ENCODE data around the gene ZCCHC14.
A peak's percentile ranks its signal among the peaks of the same experiment; 100 is the strongest.
"Not testable (repeated sequence)": the region's sequence is repeated elsewhere in the genome, so short reads cannot be mapped to it uniquely, and the experiment has no call there.

The ZCCHC14 gene

GRCh38 chr16:87390641-87391323 lies 102.0 kb downstream of the ZCCHC14 start:
- H3K4me1 ChIP-seq (ENCODE audit: insufficient read depth, low read length), result peaks cover 42% of the 10 kb centered on the region
- no peaks in the 10 kb centered on the region for H3K36me3 ChIP-seq (ENCODE audit: insufficient read depth, low read length)

GRCh38 chr16:87389914-87390313 lies 102.9 kb downstream of the ZCCHC14 start:
- H3K4me3 ChIP-seq (ENCODE audit: low read depth in 1 of 2, low read length in 2 of 2); H3K27ac ChIP-seq (ENCODE audit: low read depth, low read length); H3K36me3 ChIP-seq (ENCODE audit: insufficient read depth, low read length); H3K27me3 ChIP-seq (ENCODE audit: control insufficient read depth in 1 of 2, insufficient read depth in 2 of 2, low read length in 2 of 2); H3K9me3 ChIP-seq (ENCODE audit: low read length); H3K9ac ChIP-seq (ENCODE audit: low read length): not testable (repeated sequence)
- peaks cover 39% of the 10 kb centered on the region for H3K4me1 ChIP-seq (ENCODE audit: insufficient read depth, low read length)

More at GRCh38 chr16:87390641-87391323, 102.0 kb downstream of the ZCCHC14 start:
- Histone ChIP-seq H3K27me3 (ENCODE audit: control insufficient read depth in 1 of 2, insufficient read depth in 2 of 2, low read length in 2 of 2) (no peaks in the 10 kb centered on the region), H3K9ac (ENCODE audit: low read length) (peak overlapping the region; percentile 41), H3K4me3 (ENCODE audit: low read depth in 1 of 2, low read length in 2 of 2) (peak overlapping the region in 1 of 2 donors; percentile 66), H3K27ac (ENCODE audit: low read depth, low read length) (peak overlapping the region; percentile 97), H3K9me3 (ENCODE audit: low read length) (no peaks in the 10 kb centered on the region)

GRCh38 chr16:87389245-87389644 lies 103.6 kb downstream of the ZCCHC14 start:
- H3K27me3 ChIP-seq (ENCODE audit: control insufficient read depth in 1 of 2, insufficient read depth in 2 of 2, low read length in 2 of 2), result no peaks in the 10 kb centered on the region
- no peak overlapping the region for H3K4me3 ChIP-seq (ENCODE audit: low read depth in 1 of 2, low read length in 2 of 2)
- peaks cover 36% of the 10 kb centered on the region for H3K4me1 ChIP-seq (ENCODE audit: insufficient read depth, low read length)
- no peaks in the 10 kb centered on the region for H3K9me3 ChIP-seq (ENCODE audit: low read length)
- peak overlapping the region; percentile 83 for H3K27ac ChIP-seq (ENCODE audit: low read depth, low read length)
- H3K36me3 ChIP-seq (ENCODE audit: insufficient read depth, low read length), result no peaks in the 10 kb centered on the region
- no peak overlapping the region for H3K9ac ChIP-seq (ENCODE audit: low read length)

GRCh38 chr16:87388818-87389134 lies 104.0 kb downstream of the ZCCHC14 start:
- Histone ChIP-seq H3K4me3 (ENCODE audit: low read depth in 1 of 2, low read length in 2 of 2) (no peak overlapping the region), H3K9ac (ENCODE audit: low read length) (no peak overlapping the region), H3K27ac (ENCODE audit: low read depth, low read length) (peak overlapping the region; percentile 83), H3K27me3 (ENCODE audit: control insufficient read depth in 1 of 2, insufficient read depth in 2 of 2, low read length in 2 of 2) (no peaks in the 10 kb centered on the region), H3K9me3 (ENCODE audit: low read length) (no peaks in the 10 kb centered on the region), H3K4me1 (ENCODE audit: insufficient read depth, low read length) (peaks cover 31% of the 10 kb centered on the region), H3K36me3 (ENCODE audit: insufficient read depth, low read length) (no peaks in the 10 kb centered on the region)

DNA sequence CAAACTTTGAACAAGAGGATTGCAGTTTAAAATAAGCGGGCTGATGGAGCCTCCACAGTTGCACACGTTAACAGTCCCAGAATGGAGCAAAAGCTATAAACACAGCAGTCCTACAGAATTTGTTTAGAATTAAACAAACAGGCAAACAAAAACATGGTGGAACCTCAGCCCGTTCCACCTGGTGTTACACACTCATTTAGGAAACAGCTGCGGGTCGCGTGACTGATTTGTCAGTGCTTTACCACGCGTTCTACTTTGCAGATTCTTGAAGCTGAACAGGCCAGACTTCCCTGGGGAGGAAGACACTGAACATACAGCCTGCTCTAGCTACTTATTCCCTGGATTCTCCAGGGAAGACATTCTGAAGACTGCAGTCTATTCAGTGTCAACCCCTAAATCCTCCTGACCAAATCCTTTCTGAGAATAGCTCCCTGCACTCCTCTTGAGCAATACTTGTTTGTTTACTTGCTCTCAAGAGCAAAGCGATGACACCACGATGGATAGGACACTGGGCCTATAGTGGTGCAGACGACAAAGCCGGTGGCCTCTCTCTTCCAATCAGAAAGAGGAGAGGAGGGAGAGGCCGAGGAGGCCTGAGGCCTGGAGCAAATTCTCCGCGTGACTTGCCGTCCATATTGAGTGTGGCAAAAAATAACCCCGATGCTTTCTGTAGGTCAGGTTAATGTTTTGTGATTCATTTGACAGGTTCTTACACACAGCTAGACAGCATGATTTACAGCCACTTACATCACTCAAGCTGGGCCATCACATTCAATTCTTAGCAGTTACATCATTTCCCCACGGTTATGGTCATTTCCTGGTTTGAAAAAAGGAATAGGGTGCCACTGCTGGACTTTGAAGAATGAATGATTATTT lies 104.6 kb downstream of the ZCCHC14 start:
- H3K9me3 ChIP-seq (ENCODE audit: low read length), result no peaks in the 10 kb centered on the region
- no peaks in the 10 kb centered on the region for H3K27me3 ChIP-seq (ENCODE audit: control insufficient read depth in 1 of 2, insufficient read depth in 2 of 2, low read length in 2 of 2)
- peaks cover 25% of the 10 kb centered on the region for H3K4me1 ChIP-seq (ENCODE audit: insufficient read depth, low read length)
- H3K4me3 ChIP-seq (ENCODE audit: low read depth in 1 of 2, low read length in 2 of 2), result peak overlapping the region; percentile 15 to 28
- peak overlapping the region; percentile 83 for H3K27ac ChIP-seq (ENCODE audit: low read depth, low read length)
- peak overlapping the region; percentile 12 for H3K9ac ChIP-seq (ENCODE audit: low read length)
- H3K36me3 ChIP-seq (ENCODE audit: insufficient read depth, low read length), result no peaks in the 10 kb centered on the region

DNA sequence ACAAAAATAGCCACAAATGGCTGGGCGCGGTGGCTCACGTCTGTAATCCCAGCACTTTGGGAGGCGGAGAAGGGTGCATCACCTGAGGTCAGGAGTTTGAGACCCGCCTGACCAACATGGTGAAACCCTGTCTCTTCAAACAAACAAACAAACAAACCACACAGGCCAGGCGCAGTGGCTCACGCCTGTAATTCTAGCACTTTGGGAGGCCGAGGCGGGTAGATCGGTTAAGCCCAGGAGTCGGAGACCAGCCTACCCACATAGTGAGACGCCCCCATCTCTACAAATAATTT lies 108.0 kb downstream of the ZCCHC14 start:
- not testable (repeated sequence) for H3K9me3 ChIP-seq (ENCODE audit: low read length); H3K36me3 ChIP-seq (ENCODE audit: insufficient read depth, low read length); H3K27me3 ChIP-seq (ENCODE audit: control insufficient read depth in 1 of 2, insufficient read depth in 2 of 2, low read length in 2 of 2)
- peak overlapping the region; percentile 52 to 80 for H3K4me3 ChIP-seq (ENCODE audit: low read depth in 1 of 2, low read length in 2 of 2)
- H3K4me1 ChIP-seq (ENCODE audit: insufficient read depth, low read length), result peaks cover 43% of the 10 kb centered on the region
- H3K27ac ChIP-seq (ENCODE audit: low read depth, low read length), result peak overlapping the region; percentile 92
- peak overlapping the region; percentile 27 for H3K9ac ChIP-seq (ENCODE audit: low read length)

- peak overlapping the region; percentile 92 for H3K27ac ChIP-seq (ENCODE audit: low read depth, low read length)
- no peaks in the 10 kb centered on the region for H3K36me3 ChIP-seq (ENCODE audit: insufficient read depth, low read length)
- peaks cover 46% of the 10 kb centered on the region for H3K4me1 ChIP-seq (ENCODE audit: insufficient read depth, low read length)
- H3K9ac ChIP-seq (ENCODE audit: low read length), result peak overlapping the region; percentile 27
- H3K4me3 ChIP-seq (ENCODE audit: low read depth in 1 of 2, low read length in 2 of 2), result peak overlapping the region; percentile 52 to 80
- H3K27me3 ChIP-seq (ENCODE audit: control insufficient read depth in 1 of 2, insufficient read depth in 2 of 2, low read length in 2 of 2), result no peaks in the 10 kb centered on the region
- no peaks in the 10 kb centered on the region for H3K9me3 ChIP-seq (ENCODE audit: low read length)
These were observed 108.5 kb downstream of the ZCCHC14 start for GRCh38 chr16:87384162-87384874.

- peak within 1 kb of the TSS; percentile 92 for H3K27ac ChIP-seq (ENCODE audit: low read depth, low read length)
- peak within 1 kb of the TSS; percentile 52 to 80 for H3K4me3 ChIP-seq (ENCODE audit: low read depth in 1 of 2, low read length in 2 of 2)
- H3K27me3 ChIP-seq (ENCODE audit: control insufficient read depth in 1 of 2, insufficient read depth in 2 of 2, low read length in 2 of 2), result no peaks in the 10 kb centered on the region
- H3K9me3 ChIP-seq (ENCODE audit: low read length), result no peaks in the 10 kb centered on the region
- H3K36me3 ChIP-seq (ENCODE audit: insufficient read depth, low read length), result no peaks in the 10 kb centered on the region
- H3K4me1 ChIP-seq (ENCODE audit: insufficient read depth, low read length), result peaks cover 46% of the 10 kb centered on the region
- peak within 1 kb of the TSS; percentile 54 for H3K9ac ChIP-seq (ENCODE audit: low read length)
These were observed 109.2 kb downstream of the ZCCHC14 start, which contains the start of gene FBXO31 for GRCh38 chr16:87383505-87384161. Gene FBXO31 (minus strand): TSS chr16:87383776. CDS start chr16:87383744, 32 bp downstream.

DNA sequence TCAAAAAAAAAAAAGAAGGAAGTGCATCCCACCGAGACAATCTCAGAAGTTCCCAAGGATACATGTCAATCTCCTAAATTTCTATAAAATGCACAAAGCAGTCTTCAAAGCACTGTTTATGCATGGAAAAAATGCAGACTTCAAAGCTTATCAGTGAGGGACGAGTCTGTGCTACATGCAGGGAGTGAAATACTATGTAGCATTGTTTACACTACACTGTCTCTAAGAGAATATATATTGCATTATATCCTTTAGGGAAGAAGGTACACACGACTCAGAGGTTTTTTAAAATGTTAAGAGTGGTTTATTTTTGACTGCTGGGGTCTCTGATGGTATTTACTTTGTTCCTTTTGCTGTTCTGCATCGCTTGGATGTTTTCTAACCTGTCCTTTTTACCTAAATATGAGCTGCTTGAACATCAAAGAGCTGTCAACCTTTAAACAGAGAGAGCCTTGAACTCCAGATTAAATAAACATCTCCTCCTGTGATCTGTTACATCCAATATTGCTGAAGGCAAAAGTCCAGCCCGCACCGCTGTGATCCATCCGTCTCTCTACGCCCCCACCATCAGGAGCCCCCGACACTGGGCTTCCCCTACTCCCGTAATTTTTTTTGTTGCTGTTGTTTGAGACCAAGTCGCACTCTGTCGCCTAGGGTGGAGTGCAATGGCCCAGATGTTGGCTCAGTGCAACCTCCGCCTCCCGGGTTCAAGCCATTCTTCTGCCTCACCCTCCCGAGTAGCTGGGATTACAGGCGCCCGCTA lies 110.6 kb downstream of the ZCCHC14 start:
- Histone ChIP-seq H3K27me3 (ENCODE audit: control insufficient read depth in 1 of 2, insufficient read depth in 2 of 2, low read length in 2 of 2) (no peaks in the 10 kb centered on the region), H3K4me3 (ENCODE audit: low read depth in 1 of 2, low read length in 2 of 2) (peak overlapping the region; percentile 49 to 80), H3K27ac (ENCODE audit: low read depth, low read length) (peak overlapping the region; percentile 92), H3K36me3 (ENCODE audit: insufficient read depth, low read length) (no peaks in the 10 kb centered on the region), H3K4me1 (ENCODE audit: insufficient read depth, low read length) (peaks cover 36% of the 10 kb centered on the region), H3K9me3 (ENCODE audit: low read length) (no peaks in the 10 kb centered on the region), H3K9ac (ENCODE audit: low read length) (peak overlapping the region; percentile 54)

DNA sequence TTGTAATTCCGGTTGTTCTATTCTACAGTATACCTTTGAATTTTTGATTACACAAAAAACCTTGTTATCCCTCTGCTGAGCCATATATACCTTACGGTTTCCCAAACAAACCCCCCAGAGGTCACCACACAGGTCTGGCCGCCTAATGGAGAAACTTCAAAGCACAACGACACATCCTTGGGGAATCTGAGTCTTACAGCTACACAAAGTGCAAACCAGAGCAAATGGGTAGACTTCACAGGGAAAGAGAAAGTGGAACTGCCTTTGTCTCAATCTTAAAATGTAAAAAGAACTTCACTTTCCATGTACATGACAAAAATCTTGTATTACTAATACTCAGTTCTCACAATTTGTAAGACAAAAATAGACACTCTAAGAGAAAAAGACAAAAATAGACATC lies 111.9 kb downstream of the ZCCHC14 start:
- no peaks in the 10 kb centered on the region for H3K9me3 ChIP-seq (ENCODE audit: low read length)
- peak overlapping the region; percentile 92 for H3K27ac ChIP-seq (ENCODE audit: low read depth, low read length)
- no peaks in the 10 kb centered on the region for H3K36me3 ChIP-seq (ENCODE audit: insufficient read depth, low read length)
- peaks cover 39% of the 10 kb centered on the region for H3K4me1 ChIP-seq (ENCODE audit: insufficient read depth, low read length)
- H3K27me3 ChIP-seq (ENCODE audit: control insufficient read depth in 1 of 2, insufficient read depth in 2 of 2, low read length in 2 of 2), result no peaks in the 10 kb centered on the region
- H3K9ac ChIP-seq (ENCODE audit: low read length), result peak overlapping the region; percentile 24
- peak overlapping the region in 1 of 2 donors; percentile 49 for H3K4me3 ChIP-seq (ENCODE audit: low read depth in 1 of 2, low read length in 2 of 2)

Measured in muscle layer of colon (tissue), 2 donors.